HFFc6 (cell line): ENCODE measurements around the gene CAPN8. TPM values are rescaled to one million over a fixed set of nuclear protein-coding genes. Genes with fewer than 3 reads are reported as not detected.

Experiments used
- DNase-seq: peaks from one replicate; pipeline ENCODE4 v3.0.0-alpha.2; 2018
- H3K27ac Mint-ChIP-seq: 2 replicates; pipeline ENCODE4 v1.8.0; 2020; ENCODE audit warnings: mild to moderate bottlenecking, mixed read lengths
- H3K27me3 Mint-ChIP-seq: 2 replicates; pipeline ENCODE4 v1.8.0; 2021; ENCODE audit warnings: mild to moderate bottlenecking, moderate library complexity, mixed read lengths; ENCODE audit not compliant: insufficient read depth
- H3K36me3 Mint-ChIP-seq: 2 replicates; pipeline ENCODE4 v1.8.0; 2021; ENCODE audit warnings: low read depth, mixed read lengths
- H3K4me1 Mint-ChIP-seq: 2 replicates; pipeline ENCODE4 v1.8.0; 2020; ENCODE audit warnings: low read depth, mixed read lengths
- H3K4me3 Mint-ChIP-seq: 2 replicates; pipeline ENCODE4 v1.8.0; 2020; ENCODE audit warnings: mild to moderate bottlenecking, moderate library complexity, mixed read lengths
- H3K9me3 Mint-ChIP-seq: 2 replicates; pipeline ENCODE4 v1.8.0; 2020; ENCODE audit warnings: mild to moderate bottlenecking, mixed read lengths
- CTCF ChIP-seq: fragments of 200-600 bp; sonication (generic); IDR thresholded peaks from 2 replicates; pipeline ENCODE4 v1.5.0; 2021; ENCODE audit warnings: antibody characterized with exemption, mild to moderate bottlenecking
- total RNA-seq, 6 experiments: library from RNA; stranded (reverse); fragmentation: NEBNext Ultra II Directional; extraction: Animal tissue kit (Norgen Biotek cat#: 25700); gene quantifications; 2 replicates in 1 of 6; 3 replicates in 5 of 6; pipeline ENCODE4 v1.2.3, GENCODE V29; 2021

CAPN8 gene
- total RNA-seq, 6 experiments from 2014 or later = not detected

GRCh38 chr1:223704921-223705878, 39.7 kb upstream of the CAPN8 start:
- peaks cover 2% of the 10 kb centered on the region; the same call in 1 of the 2 replicates for H3K27me3 Mint-ChIP-seq

GRCh38 chr1:223703668-223704013, 38.1 kb upstream of the CAPN8 start:
- peaks cover 4% of the 10 kb centered on the region; the same call in 1 of the 2 replicates for H3K36me3 Mint-ChIP-seq
- no peak overlapping the region for H3K4me3 Mint-ChIP-seq
- no peak for TF ChIP-seq CTCF
- H3K9me3 Mint-ChIP-seq = no peaks in the 10 kb centered on the region
- peaks cover 91% of the 10 kb centered on the region for H3K4me1 Mint-ChIP-seq
- DNase-seq = no peak
- H3K27ac Mint-ChIP-seq = peak overlapping the region; percentile 100
- H3K27me3 Mint-ChIP-seq = peaks cover 2% of the 10 kb centered on the region; the same call in 1 of the 2 replicates

More at GRCh38 chr1:223704921-223705878, 39.7 kb upstream of the CAPN8 start:
- peaks cover 4% of the 10 kb centered on the region; the same call in 1 of the 2 replicates for H3K36me3 Mint-ChIP-seq
- peak overlapping the region; percentile 62; the same call in 1 of the 2 replicates for H3K4me3 Mint-ChIP-seq
- no peaks in the 10 kb centered on the region for H3K9me3 Mint-ChIP-seq
- peaks cover 93% of the 10 kb centered on the region for H3K4me1 Mint-ChIP-seq
- peak overlapping the region; percentile 89 for H3K27ac Mint-ChIP-seq
- no peak for TF ChIP-seq CTCF
- no peak for DNase-seq

- DNase-seq = peak; percentile 82
- Mint-ChIP-seq H3K9me3 (no peaks in the 10 kb centered on the region), H3K4me1 (peaks cover 91% of the 10 kb centered on the region), H3K4me3 (peak overlapping the region; percentile 81), H3K27ac (peak overlapping the region; percentile 100), H3K27me3 (peaks cover 1% of the 10 kb centered on the region; the same call in 1 of the 2 replicates), H3K36me3 (peaks cover 2% of the 10 kb centered on the region; the same call in 1 of the 2 replicates)
- no peak for TF ChIP-seq CTCF
These were observed 37.5 kb upstream of the CAPN8 start for GRCh38 chr1:223702735-223703667.

GRCh38 chr1:223700942-223701637, 35.6 kb upstream of the CAPN8 start:
- TF ChIP-seq CTCF = no peak
- Mint-ChIP-seq H3K27ac (peak overlapping the region; percentile 100), H3K36me3 (no peaks in the 10 kb centered on the region; the same call in 1 of the 2 replicates), H3K9me3 (no peaks in the 10 kb centered on the region), H3K4me3 (peak overlapping the region; percentile 86), H3K27me3 (no peaks in the 10 kb centered on the region; the same call in 1 of the 2 replicates), H3K4me1 (peaks cover 80% of the 10 kb centered on the region)
- peak; percentile 97 for DNase-seq
